ENCODE results near the gene SMIM26. TPM values are rescaled to one million over a fixed set of nuclear protein-coding genes. Genes with fewer than 3 reads are reported as not detected.
"Not testable (repeated sequence)": the region's sequence is repeated elsewhere in the genome, so short reads cannot be mapped to it uniquely, and the experiment has no call there.

The SMIM26 gene
- total and polyA plus RNA-seq, 11 donors = 80.1 to 274 (median 111) TPM

DNA sequence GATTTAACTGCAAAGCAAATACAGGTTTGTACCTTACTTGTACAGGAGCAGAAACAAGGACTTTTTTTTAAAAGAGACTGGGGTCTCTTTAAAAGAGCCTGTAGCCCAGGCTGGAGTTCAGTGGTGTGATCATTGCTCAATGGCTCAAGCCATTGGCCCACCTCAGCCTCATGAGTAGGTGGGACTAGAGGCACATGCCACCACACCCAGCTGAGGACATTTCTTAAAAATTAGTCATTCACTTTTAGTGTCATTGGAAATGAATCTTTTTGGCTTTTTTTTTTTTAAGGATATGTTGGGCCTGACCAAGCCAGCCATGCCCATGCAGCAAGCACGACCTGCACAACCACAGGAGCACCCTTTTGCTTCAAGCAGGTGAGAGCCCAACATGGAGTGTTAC lies 42.6 kb upstream of the SMIM26 start:
- H3K9me3 ChIP-seq = no peaks in the 10 kb centered on the region
- 96 to 97% (median 96%) methylated on average over 1 of the region's 1 CpG for WGBS, 4 donors
- DNase-seq = no peak
- H3K36me3 ChIP-seq = peaks cover 0 to 77% (median 68%) of the 10 kb centered on the region in 9 donors
- intact Hi-C loops (cut with DNase I) = no loop called here
- no peak for ATAC-seq
- no peaks in the 10 kb centered on the region for H3K27me3 ChIP-seq
- H3K27ac ChIP-seq = no peak overlapping the region
- TF ChIP-seq, protein P1, sequence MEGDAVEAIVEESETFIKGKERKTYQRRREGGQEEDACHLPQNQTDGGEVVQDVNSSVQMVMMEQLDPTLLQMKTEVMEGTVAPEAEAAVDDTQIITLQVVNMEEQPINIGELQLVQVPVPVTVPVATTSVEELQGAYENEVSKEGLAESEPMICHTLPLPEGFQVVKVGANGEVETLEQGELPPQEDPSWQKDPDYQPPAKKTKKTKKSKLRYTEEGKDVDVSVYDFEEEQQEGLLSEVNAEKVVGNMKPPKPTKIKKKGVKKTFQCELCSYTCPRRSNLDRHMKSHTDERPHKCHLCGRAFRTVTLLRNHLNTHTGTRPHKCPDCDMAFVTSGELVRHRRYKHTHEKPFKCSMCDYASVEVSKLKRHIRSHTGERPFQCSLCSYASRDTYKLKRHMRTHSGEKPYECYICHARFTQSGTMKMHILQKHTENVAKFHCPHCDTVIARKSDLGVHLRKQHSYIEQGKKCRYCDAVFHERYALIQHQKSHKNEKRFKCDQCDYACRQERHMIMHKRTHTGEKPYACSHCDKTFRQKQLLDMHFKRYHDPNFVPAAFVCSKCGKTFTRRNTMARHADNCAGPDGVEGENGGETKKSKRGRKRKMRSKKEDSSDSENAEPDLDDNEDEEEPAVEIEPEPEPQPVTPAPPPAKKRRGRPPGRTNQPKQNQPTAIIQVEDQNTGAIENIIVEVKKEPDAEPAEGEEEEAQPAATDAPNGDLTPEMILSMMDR (IDR thresholded peaks at IDR 0.05) = no peak
- no peak for TF ChIP-seq POLR2A (IDR thresholded peaks at IDR 0.05)
- no peaks in the 10 kb centered on the region for H3K4me1 ChIP-seq
- no peak overlapping the region for H3K4me3 ChIP-seq

- H3K27ac ChIP-seq; H3K27me3 ChIP-seq; ATAC-seq; intact Hi-C loops (cut with DNase I); DNase-seq; H3K4me3 ChIP-seq; H3K4me1 ChIP-seq; H3K9me3 ChIP-seq: not testable (repeated sequence)
- peaks cover 0 to 87% (median 82%) of the 10 kb centered on the region in 9 donors for H3K36me3 ChIP-seq
- WGBS, 4 donors = 80 to 85% (median 82%) methylated on average over 14 of the region's 14 CpGs
These were observed 40.5 kb upstream of the SMIM26 start for GRCh38 chr20:18526761-18527160.

- 93 to 95% (median 94%) methylated on average over 2 of the region's 2 CpGs for WGBS, 4 donors
- Histone ChIP-seq H3K27me3 (no peaks in the 10 kb centered on the region), H3K9me3 (no peaks in the 10 kb centered on the region), H3K4me1 (no peaks in the 10 kb centered on the region), H3K27ac (no peak overlapping the region), H3K4me3 (no peak overlapping the region), H3K36me3 (peaks cover 0 to 90% (median 87%) of the 10 kb centered on the region in 9 donors)
- no peak for ATAC-seq
- DNase-seq = no peak
- intact Hi-C loops (cut with DNase I) = no loop called here
- TF ChIP-seq, protein P1 (IDR thresholded peaks at IDR 0.05) = no peak
- TF ChIP-seq POLR2A (IDR thresholded peaks at IDR 0.05) = no peak
These were observed 39.9 kb upstream of the SMIM26 start for GRCh38 chr20:18527339-18527738.

DNA sequence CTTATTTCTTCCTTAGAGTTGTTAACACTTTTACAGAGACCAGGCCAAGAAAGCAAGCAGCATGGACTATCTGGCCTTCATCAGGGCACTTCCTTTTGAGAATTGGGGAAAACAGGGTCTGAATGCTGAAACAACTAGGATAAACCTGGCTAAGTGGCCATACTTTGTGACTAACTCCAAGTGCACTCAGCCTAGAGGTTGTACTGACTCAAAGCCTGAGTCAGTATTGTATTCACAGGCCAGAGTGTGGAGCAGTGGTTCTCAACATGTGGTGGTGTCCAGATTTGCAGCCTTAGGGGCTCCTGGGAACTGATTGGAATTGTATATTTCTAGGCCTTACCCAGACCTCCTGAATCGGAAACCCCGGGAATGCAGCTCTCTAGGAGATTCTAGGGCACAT lies 39.4 kb upstream of the SMIM26 start:
- Histone ChIP-seq H3K4me1 (no peaks in the 10 kb centered on the region), H3K9me3 (no peaks in the 10 kb centered on the region), H3K4me3 (no peak overlapping the region), H3K36me3 (peaks cover 0 to 95% (median 92%) of the 10 kb centered on the region in 9 donors), H3K27ac (no peak overlapping the region), H3K27me3 (no peaks in the 10 kb centered on the region)
- no peak for DNase-seq
- no peak for ATAC-seq
- intact Hi-C loops (cut with DNase I) = no loop called here
- WGBS, 4 donors = 88 to 100% (median 95%) methylated on average over 2 of the region's 2 CpGs
- no peak for TF ChIP-seq POLR2A (IDR thresholded peaks at IDR 0.05)

DNA sequence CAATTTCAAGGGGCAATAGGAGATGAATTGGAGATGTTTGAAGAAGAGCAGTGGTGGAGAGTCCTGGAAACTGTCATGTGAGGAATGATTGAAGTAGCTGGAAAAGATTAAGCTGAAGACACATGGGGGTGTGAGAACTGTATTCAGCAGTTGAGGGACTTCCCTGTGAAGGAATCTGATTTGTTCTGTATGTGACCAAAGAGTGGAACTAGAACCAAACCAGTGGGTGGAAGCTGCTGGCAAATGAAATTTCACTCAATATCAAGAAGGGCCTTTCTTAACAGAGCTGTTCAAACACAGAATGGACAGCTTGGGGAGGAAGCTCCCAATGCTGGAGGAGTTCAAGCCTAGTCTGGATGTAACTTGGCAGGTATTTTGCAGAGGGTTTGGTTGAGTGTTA lies 38.2 kb upstream of the SMIM26 start:
- no peak for ATAC-seq
- peaks cover 0 to 100% (median 97%) of the 10 kb centered on the region in 9 donors for H3K36me3 ChIP-seq
- TF ChIP-seq POLR2A (IDR thresholded peaks at IDR 0.05) = no peak
- TF ChIP-seq, protein P1 (IDR thresholded peaks at IDR 0.05) = no peak

More for the DNA sequence above, 38.2 kb upstream of the SMIM26 start:
- no peak for DNase-seq
- Histone ChIP-seq H3K9me3 (no peaks in the 10 kb centered on the region), H3K4me1 (no peaks in the 10 kb centered on the region), H3K27ac (no peak overlapping the region), H3K4me3 (no peak overlapping the region), H3K27me3 (no peaks in the 10 kb centered on the region)
- intact Hi-C loops (cut with DNase I) = no loop called here
